Bronchial epithelial cell (primary cell): Measurements from ENCODE around the gene PPP1R3D. TPM values are rescaled to one million over a fixed set of nuclear protein-coding genes. Genes with fewer than 3 reads are reported as not detected.

Source experiments
- DNase-seq: peaks from one replicate; pipeline ENCODE4 v3.0.0-alpha.2; 2010; ENCODE audit warnings: low read depth
- FAIRE-seq: peaks from 2 replicates; lab custom pipeline; 2011; peaks lifted over from hg19 to GRCh38; lab: Jason Lieb, UNC
- H3K27me3 ChIP-seq: 2 replicates; pipeline ENCODE4 v1.5.1; 2011; ENCODE audit warnings: low read length; ENCODE audit not compliant: control insufficient read depth, insufficient read depth
- H3K36me3 ChIP-seq: 2 replicates; pipeline ENCODE4 v1.5.1; 2011; ENCODE audit warnings: low read length; ENCODE audit not compliant: control insufficient read depth, insufficient read depth
- H3K4me3 ChIP-seq: 2 replicates; pipeline ENCODE4 v1.5.1; 2011; ENCODE audit warnings: mild to moderate bottlenecking, low read depth, low read length, control low read depth
- CTCF ChIP-seq: IDR thresholded peaks from 2 replicates; pipeline ENCODE4 v1.5.1; 2011; ENCODE audit warnings: mild to moderate bottlenecking, moderate library complexity, low read length, control low read depth, inconsistent platforms; ENCODE audit not compliant: insufficient read depth, severe bottlenecking
- total RNA-seq: library from RNA; depleted of rRNA; stranded (reverse); fragments of >200 nt; gene quantifications from 2 replicates; pipeline ENCODE4 v1.2.1, GENCODE V29; 2014

PPP1R3D gene
- total RNA-seq, 1 donor from 2014 or later = 9.5 TPM

- Histone ChIP-seq H3K36me3 (no peaks in the 10 kb centered on the region), H3K27me3 (no peaks in the 10 kb centered on the region), H3K4me3 (no peak overlapping the region)
- no peak for TF ChIP-seq CTCF
- DNase-seq (no peak), FAIRE-seq (no peak)
These were observed 4.5 kb downstream of the PPP1R3D start for GRCh38 chr20:59935457-59936185.

- Histone ChIP-seq H3K4me3 (peak overlapping the region; percentile 72), H3K36me3 (no peaks in the 10 kb centered on the region), H3K27me3 (no peaks in the 10 kb centered on the region)
- TF ChIP-seq CTCF = peak; percentile 98
- DNase-seq (peak; percentile 40), FAIRE-seq (no peak)
These were observed 6.1 kb downstream of the PPP1R3D start for GRCh38 chr20:59933849-59934585.

- H3K4me3 ChIP-seq = peak within 1 kb of the TSS; percentile 72
- no peak for TF ChIP-seq CTCF
- FAIRE-seq = no peak
- no peaks in the 10 kb centered on the region for H3K36me3 ChIP-seq
- H3K27me3 ChIP-seq = no peaks in the 10 kb centered on the region
- DNase-seq = no peak
These were observed 6.7 kb downstream of the PPP1R3D start, which contains the start of gene SYCP2 for GRCh38 chr20:59933296-59933848. Gene SYCP2, minus strand, starts transcription at chr20:59933637. Its CDS starts 11,224 bp downstream, at chr20:59922413.

- TF ChIP-seq CTCF = no peak
- FAIRE-seq (no peak), DNase-seq (no peak)
- no peaks in the 10 kb centered on the region for H3K27me3 ChIP-seq
- no peaks in the 10 kb centered on the region for H3K36me3 ChIP-seq
- H3K4me3 ChIP-seq = no peak overlapping the region
These were observed 7.3 kb downstream of the PPP1R3D start for GRCh38 chr20:59932616-59933295.

- Histone ChIP-seq H3K36me3 (no peaks in the 10 kb centered on the region), H3K4me3 (no peak overlapping the region), H3K27me3 (no peaks in the 10 kb centered on the region)
- no peak for DNase-seq
- no peak for FAIRE-seq
- TF ChIP-seq CTCF = no peak
These were observed 8.4 kb downstream of the PPP1R3D start for GRCh38 chr20:59931511-59932312.
